Right atrium auricular region (tissue), 2 donors: ENCODE measurements around the gene MAN2B2. TPM values are rescaled to one million over a fixed set of nuclear protein-coding genes. Genes with fewer than 3 reads are reported as not detected.

Source experiments
- DNase-seq: peaks from one replicate; pipeline ENCODE4 v3.0.0-alpha.2; 2019; ENCODE audit warnings: low spot score
- H3K27ac ChIP-seq, 2 donors: fragments of 200-600 bp; sonication (generic); 1 replicate in 1 of 2; 2 replicates in 1 of 2; pipeline ENCODE4 v1.5.1; 2016 to 2019
- H3K27me3 ChIP-seq, 2 donors: fragments of 200-600 bp; sonication (generic); one replicate each; pipeline versions ENCODE4 v1.5.1 to v1.6.0; 2017 to 2019
- H3K36me3 ChIP-seq: fragments of 200-600 bp; sonication (generic); one replicate; pipeline ENCODE4 v1.5.1; 2016
- H3K4me1 ChIP-seq, 2 donors: fragments of 200-600 bp; sonication (generic); one replicate each; pipeline versions ENCODE4 v1.5.1 to v1.6.0; 2017 to 2019
- H3K4me3 ChIP-seq, 2 donors: fragments of 200-600 bp; sonication (generic); 1 replicate in 1 of 2; 2 replicates in 1 of 2; pipeline ENCODE4 v1.5.1; 2017 to 2019; ENCODE audit warnings: mild to moderate bottlenecking in 1 of 2, moderate library complexity in 1 of 2
- H3K9me3 ChIP-seq, 2 donors: fragments of 200-600 bp; sonication (generic); one replicate each; pipeline ENCODE4 v1.5.1; 2019
- total RNA-seq, 2 donors: library from RNA; depleted of rRNA; stranded (reverse); fragments of >200 nt; gene quantifications; one replicate each; pipeline ENCODE4 v1.1.0, GENCODE V29; 2016
- TF ChIP-seq, protein P1 (sequence below), 2 donors: fragments of 200-600 bp; sonication (generic); IDR thresholded peaks; one replicate each; pipeline ENCODE4 v1.5.1; 2019; ENCODE audit warnings: antibody characterized with exemption in 2 of 2

The MAN2B2 gene
- total RNA-seq, 2 donors from 2014 or later: 23.7 to 25.5 TPM

- Histone ChIP-seq H3K4me3 (no peak overlapping the region), H3K4me1 (no peaks in the 10 kb centered on the region), H3K27me3 (no peaks in the 10 kb centered on the region), H3K36me3 (peaks cover 45% of the 10 kb centered on the region), H3K27ac (no peak overlapping the region), H3K9me3 (no peaks in the 10 kb centered on the region)
- DNase-seq: no peak
- TF ChIP-seq, protein P1, sequence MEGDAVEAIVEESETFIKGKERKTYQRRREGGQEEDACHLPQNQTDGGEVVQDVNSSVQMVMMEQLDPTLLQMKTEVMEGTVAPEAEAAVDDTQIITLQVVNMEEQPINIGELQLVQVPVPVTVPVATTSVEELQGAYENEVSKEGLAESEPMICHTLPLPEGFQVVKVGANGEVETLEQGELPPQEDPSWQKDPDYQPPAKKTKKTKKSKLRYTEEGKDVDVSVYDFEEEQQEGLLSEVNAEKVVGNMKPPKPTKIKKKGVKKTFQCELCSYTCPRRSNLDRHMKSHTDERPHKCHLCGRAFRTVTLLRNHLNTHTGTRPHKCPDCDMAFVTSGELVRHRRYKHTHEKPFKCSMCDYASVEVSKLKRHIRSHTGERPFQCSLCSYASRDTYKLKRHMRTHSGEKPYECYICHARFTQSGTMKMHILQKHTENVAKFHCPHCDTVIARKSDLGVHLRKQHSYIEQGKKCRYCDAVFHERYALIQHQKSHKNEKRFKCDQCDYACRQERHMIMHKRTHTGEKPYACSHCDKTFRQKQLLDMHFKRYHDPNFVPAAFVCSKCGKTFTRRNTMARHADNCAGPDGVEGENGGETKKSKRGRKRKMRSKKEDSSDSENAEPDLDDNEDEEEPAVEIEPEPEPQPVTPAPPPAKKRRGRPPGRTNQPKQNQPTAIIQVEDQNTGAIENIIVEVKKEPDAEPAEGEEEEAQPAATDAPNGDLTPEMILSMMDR (IDR thresholded peaks at IDR 0.05): no peak
Measured at GRCh38 chr4:6618386-6619115, 43.6 kb downstream of the MAN2B2 start.

DNA sequence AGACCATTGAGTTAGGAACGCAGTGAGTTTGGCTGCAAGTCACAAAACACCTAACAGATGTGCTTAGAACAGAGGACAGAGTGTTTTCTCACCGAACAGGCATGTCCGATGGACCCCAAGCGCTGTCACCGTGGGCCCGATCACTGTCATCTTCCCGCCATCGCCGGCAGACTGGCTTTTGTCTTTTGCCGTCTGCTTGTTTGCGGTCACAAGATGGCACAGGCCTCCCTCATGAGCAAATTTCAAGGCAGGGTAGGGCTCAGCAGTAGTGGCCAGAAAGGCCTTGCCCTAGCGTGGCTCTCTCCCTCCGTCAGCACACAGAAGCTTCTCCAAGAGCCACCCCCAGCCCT lies 44.1 kb downstream of the MAN2B2 start:
- no peak for DNase-seq
- Histone ChIP-seq H3K9me3 (no peaks in the 10 kb centered on the region), H3K4me1 (no peaks in the 10 kb centered on the region), H3K36me3 (peaks cover 45% of the 10 kb centered on the region), H3K4me3 (no peak overlapping the region), H3K27me3 (no peaks in the 10 kb centered on the region), H3K27ac (no peak overlapping the region)
- TF ChIP-seq, protein P1 (IDR thresholded peaks at IDR 0.05): no peak

- TF ChIP-seq, protein P1 (IDR thresholded peaks at IDR 0.05): no peak
- Histone ChIP-seq H3K4me3 (no peak overlapping the region), H3K27me3 (no peaks in the 10 kb centered on the region), H3K4me1 (no peaks in the 10 kb centered on the region), H3K27ac (no peak overlapping the region), H3K36me3 (peaks cover 41% of the 10 kb centered on the region), H3K9me3 (no peaks in the 10 kb centered on the region)
- no peak for DNase-seq
Measured at GRCh38 chr4:6619466-6620255, 44.7 kb downstream of the MAN2B2 start.

DNA sequence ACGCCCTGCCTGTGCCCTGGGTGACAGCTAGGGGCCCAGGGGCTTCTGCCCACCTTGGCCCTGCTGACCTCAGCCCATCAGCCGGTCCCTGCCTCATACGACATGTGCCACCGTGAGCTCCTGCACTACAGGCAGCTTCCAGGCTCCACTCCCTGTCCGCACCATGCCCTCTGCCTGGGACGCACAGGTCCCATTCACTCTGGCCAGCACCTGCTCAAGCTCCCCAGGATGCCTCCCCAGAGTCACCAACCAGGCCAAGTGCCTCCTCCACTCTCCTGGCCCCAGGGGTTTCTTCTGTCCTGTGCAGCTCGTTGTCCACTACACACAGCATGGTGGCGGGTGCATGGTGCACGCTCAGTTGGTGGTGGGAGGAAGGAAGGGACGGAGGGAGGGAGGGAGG lies 45.3 kb downstream of the MAN2B2 start:
- TF ChIP-seq, protein P1 (IDR thresholded peaks at IDR 0.05): no peak
- Histone ChIP-seq H3K27me3 (no peaks in the 10 kb centered on the region), H3K4me1 (no peaks in the 10 kb centered on the region), H3K4me3 (no peak overlapping the region), H3K9me3 (no peaks in the 10 kb centered on the region), H3K27ac (no peak overlapping the region), H3K36me3 (peaks cover 35% of the 10 kb centered on the region)
- DNase-seq: no peak

DNA sequence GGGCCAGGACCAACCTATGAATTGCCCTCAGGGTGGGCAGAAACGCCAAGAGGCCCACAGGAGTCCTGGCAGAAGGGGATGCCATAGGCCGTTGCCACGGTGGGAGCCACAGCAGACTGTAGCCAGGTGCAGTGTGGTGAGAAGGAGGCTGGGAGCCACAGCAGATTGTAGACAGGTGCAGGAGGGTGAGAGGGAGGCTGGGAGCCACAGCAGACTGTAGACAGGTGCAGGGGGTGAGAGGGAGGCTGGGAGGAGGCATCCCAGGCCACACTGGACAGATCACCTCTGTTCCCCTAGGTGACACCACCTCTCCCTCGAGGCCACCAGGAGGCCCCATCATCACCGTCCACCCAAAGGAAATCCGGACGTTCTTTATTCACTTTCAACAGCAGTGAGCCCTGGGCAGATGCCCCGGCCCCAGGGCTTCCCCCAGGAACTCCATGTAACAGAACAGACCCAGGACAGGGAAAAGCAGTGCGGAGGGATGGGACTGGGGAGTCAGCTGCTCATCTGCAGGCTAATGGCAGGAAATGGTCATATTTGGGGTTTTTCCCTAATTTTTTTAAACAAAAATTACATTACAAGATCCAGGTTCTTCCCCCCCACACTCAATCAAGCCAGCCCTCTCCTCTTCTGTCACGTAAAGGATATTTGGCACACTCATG lies 46.0 kb downstream of the MAN2B2 start:
- TF ChIP-seq, protein P1 (IDR thresholded peaks at IDR 0.05): no peak
- H3K36me3 ChIP-seq: peaks cover 28% of the 10 kb centered on the region
- H3K27ac ChIP-seq: no peak overlapping the region
- DNase-seq: no peak
- H3K4me1 ChIP-seq: no peaks in the 10 kb centered on the region
- H3K4me3 ChIP-seq: no peak overlapping the region
- H3K9me3 ChIP-seq: no peaks in the 10 kb centered on the region
- H3K27me3 ChIP-seq: no peaks in the 10 kb centered on the region
